Left lung (tissue), 10 donors: ENCODE results near the gene DGCR8. TPM values are rescaled to one million over a fixed set of nuclear protein-coding genes. Genes with fewer than 3 reads are reported as not detected.

Experiments used
- ATAC-seq: fragments of 200-7000 bp; cut with Tn5 transposase; one replicate; pipeline ENCODE4 v1.9.1; 2020; ENCODE audit warnings: moderate library complexity
- DNase-seq, 4 donors: peaks; one replicate each; pipeline ENCODE4 v3.0.0-alpha.2; 2013 to 2020
- H3K27ac ChIP-seq, 2 donors: fragments of 200-600 bp; sonication (generic) in 1 of 2; one replicate each; pipeline versions ENCODE4 v1.5.0 to v1.8.0; 2020 to 2021
- H3K27me3 ChIP-seq, 2 donors: fragments of 200-600 bp; sonication (generic) in 1 of 2; one replicate each; pipeline versions ENCODE4 v1.5.0 to v1.8.0; 2020 to 2021
- H3K36me3 ChIP-seq, 2 donors: fragments of 200-600 bp; sonication (generic) in 1 of 2; one replicate each; pipeline versions ENCODE4 v1.5.0 to v1.8.0; 2020 to 2021
- H3K4me1 ChIP-seq, 2 donors: fragments of 200-600 bp; one replicate each; pipeline ENCODE4 v1.8.0; 2021
- H3K4me3 ChIP-seq, 2 donors: fragments of 200-600 bp; sonication (generic) in 1 of 2; one replicate each; pipeline versions ENCODE4 v1.5.0 to v1.8.0; 2020 to 2021; ENCODE audit warnings: mild to moderate bottlenecking in 1 of 2
- H3K9me3 ChIP-seq, 2 donors: fragments of 200-600 bp; sonication (generic) in 1 of 2; one replicate each; pipeline versions ENCODE4 v1.5.0 to v1.8.0; 2020 to 2021
- intact Hi-C, 2 donors: fragments of 100-400 bp; cut with DNase I; formaldehyde crosslinking; loops; one replicate each; pipeline versions ENCODE4 v1.11.2 to v1.14.2; 2022
- microRNA-seq, 2 donors: library from miRNA; unstranded; fragments of <30 nt; microRNA quantifications; one replicate each; pipeline ENCODE4, GENCODE V29; 2019
- polyA plus RNA-seq, 6 donors: library from polyadenylated mRNA; unstranded; fragments of 120-200 nt; gene quantifications; one replicate each; pipeline ENCODE4 v1.2.1, GENCODE V29; 2013; ENCODE audit not compliant: insufficient read length in 6 of 6
- total RNA-seq, 2 donors: library from RNA; stranded (reverse); fragmentation: NEBNext Ultra II Directional; extraction: Animal tissue kit (Norgen Biotek cat#: 25700); gene quantifications; one replicate each; pipeline ENCODE4 v1.2.1, GENCODE V29; 2021
- TF ChIP-seq, protein P1 (sequence below), 2 donors: fragments of 200-600 bp; sonication (generic) in 1 of 2; IDR thresholded peaks; one replicate each; pipeline versions ENCODE4 v1.5.0 to v1.8.0; 2021; ENCODE audit warnings: antibody characterized with exemption in 2 of 2
- donor health status: DM: no; HTN: yes; CAD: no.
- donor health status: DM: no; HTN: no; CAD: no.

Gene DGCR8
- total and polyA plus RNA-seq, 8 donors: 28.9 to 63.2 (median 44.5) TPM

DNA sequence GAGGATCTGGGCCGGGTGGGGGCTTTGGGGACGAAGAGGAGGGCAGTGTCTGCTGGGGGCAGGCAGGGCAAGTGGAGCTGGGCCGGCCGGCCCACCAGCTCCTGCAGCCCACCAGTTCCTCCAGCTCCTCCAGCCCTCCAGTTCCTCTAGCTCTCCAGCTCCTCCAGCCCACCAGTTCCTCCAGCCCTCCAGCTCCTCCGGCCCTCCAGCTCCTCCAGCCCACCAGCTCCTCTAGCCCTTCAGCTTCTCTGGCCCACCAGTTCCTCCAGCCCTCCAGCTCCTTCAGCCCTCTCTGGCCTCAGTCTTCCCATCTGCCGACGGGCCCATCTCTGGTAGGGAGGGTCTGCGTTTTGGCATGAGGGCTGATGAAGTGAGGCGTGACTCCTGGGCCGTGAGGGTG, 80.0 kb downstream of the DGCR8 start:
- Histone ChIP-seq H3K36me3 (no peaks in the 10 kb centered on the region), H3K9me3 (no peaks in the 10 kb centered on the region), H3K27ac (no peak overlapping the region), H3K4me1 (peaks cover 0 to 7% of the 10 kb centered on the region in 2 donors), H3K27me3 (peaks cover 0 to 16% of the 10 kb centered on the region in 2 donors), H3K4me3 (no peak overlapping the region)
- ATAC-seq (no peak), DNase-seq (no peak)
- intact Hi-C loops: no loop called here
- TF ChIP-seq, protein P1, sequence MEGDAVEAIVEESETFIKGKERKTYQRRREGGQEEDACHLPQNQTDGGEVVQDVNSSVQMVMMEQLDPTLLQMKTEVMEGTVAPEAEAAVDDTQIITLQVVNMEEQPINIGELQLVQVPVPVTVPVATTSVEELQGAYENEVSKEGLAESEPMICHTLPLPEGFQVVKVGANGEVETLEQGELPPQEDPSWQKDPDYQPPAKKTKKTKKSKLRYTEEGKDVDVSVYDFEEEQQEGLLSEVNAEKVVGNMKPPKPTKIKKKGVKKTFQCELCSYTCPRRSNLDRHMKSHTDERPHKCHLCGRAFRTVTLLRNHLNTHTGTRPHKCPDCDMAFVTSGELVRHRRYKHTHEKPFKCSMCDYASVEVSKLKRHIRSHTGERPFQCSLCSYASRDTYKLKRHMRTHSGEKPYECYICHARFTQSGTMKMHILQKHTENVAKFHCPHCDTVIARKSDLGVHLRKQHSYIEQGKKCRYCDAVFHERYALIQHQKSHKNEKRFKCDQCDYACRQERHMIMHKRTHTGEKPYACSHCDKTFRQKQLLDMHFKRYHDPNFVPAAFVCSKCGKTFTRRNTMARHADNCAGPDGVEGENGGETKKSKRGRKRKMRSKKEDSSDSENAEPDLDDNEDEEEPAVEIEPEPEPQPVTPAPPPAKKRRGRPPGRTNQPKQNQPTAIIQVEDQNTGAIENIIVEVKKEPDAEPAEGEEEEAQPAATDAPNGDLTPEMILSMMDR (IDR thresholded peaks at IDR 0.05): no peak

Small RNA genes within 50 kb of the gene (microRNA-seq; reads per million reads assigned to microRNA genes)
- 887 to 899 reads per million in 2 donors for gene MIR185
- 0.14 to 0.34 reads per million in 2 donors for gene MIR6816

Other genes with a start within 250 kb of the DGCR8 start
- 1 to 10 TPM; 6.7 to 7.9 TPM for gene GNB1L, start 225.4 kb upstream of the DGCR8 start, total RNA-seq
- gene GNB1L, start 225.4 kb upstream of the DGCR8 start, polyA plus RNA-seq: 1 to 10 TPM; 4.3 to 7.2 (median 5.2) TPM
- gene RTL10, start 225.4 kb upstream of the DGCR8 start, total RNA-seq: 10 to 100 TPM; 21.4 to 28.0 TPM
- 10 to 100 TPM; 18.4 to 34.7 (median 29.5) TPM for gene RTL10, start 225.4 kb upstream of the DGCR8 start, polyA plus RNA-seq
- gene COMT, start 138.5 kb upstream of the DGCR8 start, total RNA-seq: 100 to 1,000 TPM; 191 to 249 TPM
- gene COMT, start 138.5 kb upstream of the DGCR8 start, polyA plus RNA-seq: 100 to 1,000 TPM in 3 of 6 donors, 10 to 100 TPM in 3; 90.1 to 121 (median 97.2) TPM
- 10 to 100 TPM; 36.5 to 42.8 TPM for gene TXNRD2, start 138.4 kb upstream of the DGCR8 start, total RNA-seq
- gene TXNRD2, start 138.4 kb upstream of the DGCR8 start, polyA plus RNA-seq: 10 to 100 TPM; 17.6 to 24.2 (median 20.7) TPM
- gene ARVCF, start 63.4 kb upstream of the DGCR8 start, total RNA-seq: 10 to 100 TPM; 18.2 to 22.4 TPM
- 10 to 100 TPM; 21.0 to 40.3 (median 26.7) TPM for gene ARVCF, start 63.4 kb upstream of the DGCR8 start, polyA plus RNA-seq
- gene TANGO2, start 59.1 kb upstream of the DGCR8 start, total RNA-seq: 10 to 100 TPM; 45.9 to 47.2 TPM
- 10 to 100 TPM; 10.9 to 17.2 (median 12.6) TPM for gene TANGO2, start 59.1 kb upstream of the DGCR8 start, polyA plus RNA-seq
- gene RANBP1, start 35.9 kb downstream of the DGCR8 start, total RNA-seq: 100 to 1,000 TPM in 1 of 2 donors, 10 to 100 TPM in 1; 63.7 to 111 TPM
- 100 to 1,000 TPM; 134 to 184 (median 154) TPM for gene RANBP1, start 35.9 kb downstream of the DGCR8 start, polyA plus RNA-seq
- 10 to 100 TPM; 40.9 to 60.4 TPM for gene TRMT2A, start 37.0 kb downstream of the DGCR8 start, total RNA-seq
- 10 to 100 TPM; 39.3 to 54.9 (median 46.6) TPM for gene TRMT2A, start 37.0 kb downstream of the DGCR8 start, polyA plus RNA-seq
- 10 to 100 TPM; 63.0 to 81.8 TPM for gene ZDHHC8, start 51.6 kb downstream of the DGCR8 start, total RNA-seq
- gene ZDHHC8, start 51.6 kb downstream of the DGCR8 start, polyA plus RNA-seq: 10 to 100 TPM; 34.4 to 56.1 (median 43.7) TPM
- gene CCDC188, start 70.8 kb downstream of the DGCR8 start, total RNA-seq: 1 to 10 TPM; 1.1 to 1.4 TPM
- 1 to 10 TPM; 1.1 to 3.9 (median 2.0) TPM for gene CCDC188, start 70.8 kb downstream of the DGCR8 start, polyA plus RNA-seq
- 10 to 100 TPM in 1 of 2 donors, 1 to 10 TPM in 1; 8.9 to 10.9 TPM for gene RTN4R, start 188.1 kb downstream of the DGCR8 start, total RNA-seq
- 1 to 10 TPM; 3.7 to 9.5 (median 5.9) TPM for gene RTN4R, start 188.1 kb downstream of the DGCR8 start, polyA plus RNA-seq
- 10 to 100 TPM; 35.5 to 46.7 TPM for gene DGCR6L, start 239.8 kb downstream of the DGCR8 start, total RNA-seq
- gene DGCR6L, start 239.8 kb downstream of the DGCR8 start, polyA plus RNA-seq: 10 to 100 TPM; 43.1 to 52.2 (median 48.1) TPM